NCI-H69 (cell line): ENCODE measurements around the gene PFKFB3.
"Not testable (repeated sequence)": the region's sequence is repeated elsewhere in the genome, so short reads cannot be mapped to it uniquely, and the experiment has no call there.

ENCODE experiments used
- DNase-seq: peaks from one replicate; lab custom pipeline; 2025; lab: John Stamatoyannopoulos, UW

PFKFB3 gene

DNA sequence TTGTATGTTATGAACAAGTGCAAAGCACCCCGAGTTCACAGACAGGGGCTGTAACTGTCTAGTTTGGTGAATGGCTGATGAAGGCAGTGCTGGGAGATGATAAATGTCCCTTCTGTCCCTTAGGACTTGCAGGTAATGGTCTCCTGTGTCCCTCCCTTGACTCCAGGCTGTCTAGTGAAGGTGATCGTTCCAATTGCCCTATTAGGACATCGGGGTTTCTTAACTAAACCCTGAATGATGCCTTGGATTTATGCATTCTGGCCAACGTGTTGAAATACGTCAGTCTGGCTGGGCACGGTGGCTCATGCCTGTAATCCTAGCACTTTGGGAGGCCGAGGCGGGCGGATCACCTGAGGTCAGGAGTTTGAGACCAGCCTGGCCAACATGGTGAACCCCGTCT is 69.4 kb downstream of the PFKFB3 start:
- no peak for DNase-seq

DNA sequence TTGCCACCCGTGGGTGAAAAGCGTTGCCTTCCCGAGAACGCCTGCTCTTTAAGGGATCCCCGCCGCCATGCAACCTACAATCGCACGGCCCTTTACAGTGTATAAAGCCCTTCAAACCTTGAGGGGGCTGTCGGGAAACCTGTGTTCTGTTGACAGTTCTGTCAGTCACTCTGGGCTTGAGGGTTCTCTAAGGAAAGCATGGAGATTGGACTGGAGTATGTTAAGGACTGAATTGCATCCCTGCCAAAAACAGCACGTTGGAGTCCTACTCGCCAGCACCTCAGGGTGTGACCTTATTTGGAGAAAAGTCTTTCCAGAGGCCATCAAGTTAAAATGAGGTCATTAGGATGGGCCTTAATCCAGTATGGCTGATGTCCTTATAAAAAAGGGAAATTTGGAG is 70.6 kb downstream of the PFKFB3 start:
- no peak for DNase-seq

DNA sequence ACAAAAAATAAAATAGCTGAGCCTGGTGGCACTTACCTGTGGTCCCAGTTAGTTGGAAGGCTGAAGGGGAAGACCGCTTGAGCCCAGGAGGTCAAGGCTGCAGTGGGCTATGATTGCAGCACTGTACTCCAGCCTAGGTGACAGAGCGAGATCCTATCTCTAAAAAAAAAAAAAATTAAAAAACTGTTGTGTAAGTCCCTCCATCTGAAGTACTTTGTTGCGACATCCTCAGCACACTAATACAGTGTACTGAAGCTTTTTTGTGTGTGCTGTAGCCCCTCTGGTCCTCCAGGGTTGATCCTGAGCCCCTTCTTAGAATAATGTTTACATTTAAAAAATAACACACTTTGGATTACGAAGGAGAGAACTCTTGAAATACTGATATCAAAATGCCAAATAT is 71.3 kb downstream of the PFKFB3 start:
- DNase-seq: no peak

DNA sequence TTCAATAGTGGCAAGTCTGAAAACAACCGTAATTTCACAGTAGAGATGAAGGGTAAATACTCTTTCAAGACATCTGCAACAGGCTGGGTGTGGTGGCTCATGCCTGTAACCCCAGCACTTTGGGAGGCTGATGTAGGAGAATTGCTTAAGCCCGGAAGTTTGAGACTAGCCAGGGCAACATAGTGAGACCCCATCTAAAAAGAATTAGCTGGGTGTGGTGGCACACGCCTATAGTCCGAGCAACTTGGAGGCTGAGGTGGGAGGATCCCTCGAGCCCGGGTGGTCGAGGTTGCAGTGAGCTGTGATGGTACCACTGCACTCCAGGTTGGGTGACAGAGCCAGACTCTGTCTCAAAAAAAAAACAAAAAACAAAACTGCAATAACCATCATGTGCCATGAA is 71.8 kb downstream of the PFKFB3 start:
- no peak for DNase-seq

DNA sequence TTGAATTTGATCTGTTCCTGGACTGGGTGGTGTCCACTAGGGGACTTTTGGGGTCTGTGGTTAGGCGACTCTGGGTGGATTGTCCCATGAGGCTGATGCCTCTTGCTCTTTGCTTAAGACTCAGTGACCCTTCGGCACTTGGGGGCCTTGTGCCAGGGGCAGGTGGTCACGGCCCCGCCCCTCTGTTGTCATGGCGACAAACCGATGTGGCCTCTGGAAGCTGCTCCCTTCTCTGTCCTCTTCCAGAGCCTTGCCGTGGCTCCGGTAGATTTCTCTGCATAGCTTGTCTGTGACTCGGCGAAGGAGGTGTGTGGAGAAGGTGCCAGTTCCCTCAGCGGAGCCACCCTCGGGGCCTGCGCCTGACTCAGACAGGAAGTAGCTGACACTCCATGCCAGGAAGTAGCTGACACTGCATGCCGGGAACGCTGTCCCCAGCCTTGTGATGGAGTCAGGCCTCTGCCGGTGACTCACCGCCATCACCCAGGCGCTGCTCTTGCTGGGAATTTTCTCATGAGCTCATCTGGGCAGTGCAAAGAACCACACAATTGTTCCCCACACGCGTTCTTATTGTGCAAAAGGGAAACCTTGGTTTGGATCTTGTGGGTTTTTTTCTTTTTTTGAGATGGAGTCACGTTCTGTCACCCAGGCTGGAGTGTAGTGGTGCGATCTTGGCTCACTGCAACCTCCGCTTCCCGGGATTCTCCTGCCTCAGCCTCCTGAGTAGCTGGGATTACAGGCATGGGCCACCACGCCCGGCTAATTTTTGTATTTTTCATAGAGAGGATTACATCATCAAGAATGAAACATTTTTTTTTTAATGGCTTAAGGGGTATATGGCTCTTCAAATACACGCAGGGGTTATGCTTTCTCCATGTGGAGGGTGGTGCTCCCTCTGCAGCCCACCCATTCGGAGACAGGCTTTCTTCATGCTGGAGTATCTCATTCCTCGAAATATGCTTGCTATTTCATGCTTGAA is 72.6 kb downstream of the PFKFB3 start:
- peak; percentile 26 for DNase-seq

DNA sequence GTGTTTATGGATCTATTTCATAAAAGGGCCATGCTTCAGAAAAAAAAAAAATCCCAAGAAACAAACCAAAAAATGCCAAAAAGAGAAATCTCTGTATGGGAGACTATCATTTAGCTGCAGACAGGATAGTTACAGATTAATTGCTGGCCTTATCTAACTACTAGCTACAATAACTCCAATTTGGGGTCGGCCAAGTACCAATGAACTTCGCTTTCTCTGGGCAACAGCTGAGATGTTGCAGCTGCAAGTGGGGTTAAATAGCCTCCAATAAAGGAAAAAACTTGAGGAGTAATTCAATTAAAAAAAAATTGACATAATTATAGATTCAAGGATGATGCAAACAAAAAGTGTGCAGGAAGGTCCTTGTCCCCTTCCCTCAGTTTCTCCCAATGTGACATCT is 73.6 kb downstream of the PFKFB3 start:
- no peak for DNase-seq

- DNase-seq: no peak
Measured at GRCh38 chr10:6278519-6279120, 75.9 kb downstream of the PFKFB3 start.

DNA sequence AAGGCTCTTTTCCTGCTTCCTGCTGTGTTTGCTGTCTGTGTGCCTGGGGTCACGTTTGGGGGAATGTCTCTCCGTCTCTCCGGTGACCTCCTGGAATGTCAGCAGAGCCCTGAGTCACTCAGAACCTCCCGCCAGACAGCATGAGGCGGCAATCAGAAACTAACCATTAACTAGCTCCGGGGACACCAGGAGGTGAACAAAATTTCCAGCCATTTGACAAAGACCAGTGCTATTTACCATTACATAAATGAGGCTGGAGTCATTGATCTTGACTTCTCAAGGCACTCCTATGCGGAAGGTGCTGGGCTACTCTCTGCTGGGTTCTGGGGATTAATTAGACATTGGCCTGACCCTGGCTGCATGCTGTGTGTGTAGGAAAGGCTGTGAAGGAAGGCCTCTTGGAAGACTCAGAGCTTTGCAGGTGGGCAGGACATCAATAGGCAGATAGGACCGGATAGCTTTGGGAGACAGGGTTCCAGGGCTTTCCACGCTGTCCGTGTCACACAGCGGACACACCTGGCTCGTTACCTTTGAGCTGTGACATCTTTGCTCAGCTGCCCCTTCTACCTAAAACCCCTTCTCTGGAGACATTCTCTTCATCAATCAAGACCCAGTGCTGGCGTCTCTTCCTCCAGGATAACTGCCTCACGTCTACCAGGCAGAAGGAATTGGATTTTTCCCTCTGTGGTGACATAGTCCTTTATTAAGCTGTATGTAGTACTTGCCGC is 77.0 kb downstream of the PFKFB3 start:
- DNase-seq: no peak

DNA sequence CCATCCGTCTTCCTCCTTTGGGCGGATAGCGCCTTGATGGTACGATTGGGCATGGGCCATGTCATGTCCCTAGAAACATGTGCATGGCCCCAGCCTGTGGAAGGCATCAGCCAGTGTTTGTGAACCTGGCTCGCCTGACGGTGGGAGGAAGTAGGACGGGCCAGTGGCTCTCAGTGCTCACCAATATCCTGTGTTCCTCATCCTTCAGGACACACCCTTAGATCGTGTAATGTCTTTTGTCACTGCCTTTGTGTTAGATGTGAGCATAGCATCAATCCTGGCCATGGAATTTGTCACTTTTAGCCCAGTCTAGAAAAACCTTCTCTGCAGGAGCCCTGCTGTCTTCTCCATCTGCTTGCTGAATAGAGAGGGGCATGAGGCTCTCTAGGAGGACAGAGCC is 77.6 kb downstream of the PFKFB3 start:
- no peak for DNase-seq

GRCh38 chr10:6282454-6282958 is 79.8 kb downstream of the PFKFB3 start:
- DNase-seq: no peak

- no peak for DNase-seq
Measured at GRCh38 chr10:6283655-6284054, 80.9 kb downstream of the PFKFB3 start.

DNA sequence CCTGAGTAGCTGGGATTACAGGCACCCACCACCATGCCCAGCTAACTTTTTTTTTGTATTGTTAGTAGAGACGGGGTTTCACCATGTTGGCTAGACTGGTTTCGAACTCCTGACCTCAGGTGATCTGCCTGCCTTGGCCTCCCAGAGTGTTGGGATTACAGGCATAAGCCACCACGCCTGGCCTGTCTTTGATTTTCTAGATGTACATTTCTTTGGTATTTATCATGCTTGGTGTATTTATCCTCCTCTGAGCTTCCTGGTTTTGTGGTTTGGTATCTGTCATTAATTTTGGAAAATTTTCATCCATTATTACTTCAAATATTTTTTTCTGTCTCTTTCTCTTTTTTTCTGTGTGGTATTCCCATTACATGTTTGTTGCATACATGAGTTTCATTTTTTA is 87.9 kb downstream of the PFKFB3 start:
- not testable (repeated sequence) for DNase-seq

GRCh38 chr10:6292741-6293151 is 90.0 kb downstream of the PFKFB3 start:
- DNase-seq: no peak

- not testable (repeated sequence) for DNase-seq
Measured at GRCh38 chr10:6296425-6296824, 93.7 kb downstream of the PFKFB3 start.

DNA sequence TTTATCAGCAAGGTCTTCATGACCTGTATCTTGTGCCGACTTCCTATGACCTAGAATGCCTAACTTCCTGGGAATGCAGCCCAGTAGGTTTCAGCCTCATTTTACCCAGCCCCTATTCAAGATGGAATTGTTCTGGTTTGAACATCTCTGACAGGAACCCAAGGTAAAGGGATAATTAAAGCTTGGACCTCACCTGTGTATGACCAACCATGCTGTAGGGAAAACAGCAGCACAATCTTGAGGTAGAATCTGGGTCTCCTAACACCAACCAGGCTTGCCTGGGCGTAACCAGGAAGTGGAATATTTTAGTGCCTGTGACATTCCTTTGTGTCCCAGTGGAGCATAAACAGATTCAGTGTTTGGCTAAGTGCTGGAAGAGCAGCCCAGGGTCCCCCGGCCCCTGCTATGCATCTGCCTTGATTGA is 94.1 kb downstream of the PFKFB3 start:
- DNase-seq: no peak

DNA sequence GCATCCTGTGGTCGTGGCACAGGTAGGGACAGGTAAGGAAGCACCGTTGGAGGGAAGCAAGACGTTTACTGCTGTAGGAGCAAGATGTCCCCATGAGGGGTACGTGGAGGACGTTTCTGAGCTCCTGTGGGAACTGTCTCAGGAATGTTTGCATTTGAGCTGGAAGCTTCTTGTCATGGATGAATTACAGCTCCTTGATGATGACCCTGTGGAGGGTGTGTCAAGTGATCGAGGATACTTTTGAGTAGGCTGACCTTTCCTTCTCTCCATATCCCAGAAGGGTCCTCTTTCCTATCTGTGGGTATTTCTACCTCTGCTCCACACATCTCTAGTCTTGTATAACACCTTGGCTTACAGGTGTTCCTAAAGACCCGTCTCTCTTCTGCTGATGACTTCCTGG is 94.8 kb downstream of the PFKFB3 start:
- no peak for DNase-seq

DNA sequence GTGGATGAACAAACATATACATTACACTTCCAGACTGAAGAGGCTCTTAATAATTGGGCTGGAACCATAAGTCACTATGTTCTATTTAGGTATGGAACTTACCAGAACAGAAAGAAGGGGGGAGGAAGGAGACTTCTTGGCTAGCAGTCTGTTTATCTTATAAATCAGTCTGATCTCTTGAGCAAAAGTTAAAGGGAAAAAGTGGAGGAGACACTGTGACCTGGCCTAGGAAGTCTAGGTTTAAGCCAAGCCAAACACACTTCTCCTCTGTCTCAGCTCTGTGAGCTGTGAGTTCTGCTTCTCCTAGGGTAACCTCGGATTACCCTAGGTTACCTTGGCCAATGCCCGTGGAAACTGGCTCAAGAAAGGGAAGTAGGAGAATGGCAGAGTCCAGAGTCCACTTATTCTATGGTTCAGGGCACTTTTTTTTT is 95.2 kb downstream of the PFKFB3 start:
- no peak for DNase-seq

GRCh38 chr10:6298428-6298827 is 95.7 kb downstream of the PFKFB3 start:
- DNase-seq: no peak

DNA sequence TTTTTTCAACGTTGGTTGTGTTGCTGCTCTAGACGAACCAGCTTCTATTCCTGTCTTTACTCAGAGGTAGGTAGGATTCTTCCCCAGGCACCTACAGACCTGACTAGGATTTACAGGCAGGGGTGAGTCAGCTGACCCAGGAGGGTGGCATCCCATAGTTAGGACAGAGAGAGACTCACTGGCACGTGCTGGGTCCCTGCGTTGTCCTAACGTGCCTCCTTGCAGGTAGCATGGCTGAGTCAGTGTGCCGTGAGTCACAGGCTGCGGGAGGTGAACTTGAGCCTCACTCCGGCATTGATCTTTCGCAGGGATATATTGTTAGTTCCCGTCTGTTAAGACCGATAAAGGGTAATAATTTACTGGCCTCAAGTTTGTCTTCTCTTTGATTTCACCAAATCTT is 96.5 kb downstream of the PFKFB3 start:
- no peak for DNase-seq

DNA sequence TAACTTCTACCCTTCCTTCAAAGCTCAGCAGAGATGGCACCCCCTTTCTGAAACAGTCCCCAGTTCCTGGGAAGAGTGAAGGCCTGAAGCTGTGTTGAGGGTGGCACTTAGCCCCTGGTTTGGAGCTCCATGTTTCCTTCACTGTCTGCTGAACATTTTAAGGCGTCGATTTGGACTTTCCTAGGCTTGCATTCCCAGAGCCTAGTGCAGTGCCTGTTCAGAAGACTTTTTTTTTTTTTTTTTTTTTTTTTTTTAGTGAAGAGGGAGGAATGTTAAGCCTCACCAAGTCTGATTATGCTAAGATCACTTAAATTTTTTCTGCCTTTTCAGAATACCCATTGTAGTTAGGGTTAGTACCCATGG is 97.0 kb downstream of the PFKFB3 start:
- DNase-seq: no peak

GRCh38 chr10:6300106-6300783 is 97.5 kb downstream of the PFKFB3 start:
- no peak for DNase-seq
